Measurements from ENCODE around the gene OSR1. TPM values are rescaled to one million over a fixed set of nuclear protein-coding genes. Genes with fewer than 3 reads are reported as not detected.

The OSR1 gene
- total RNA-seq, 1 donor from 2014 or later = 66.7 TPM

DNA sequence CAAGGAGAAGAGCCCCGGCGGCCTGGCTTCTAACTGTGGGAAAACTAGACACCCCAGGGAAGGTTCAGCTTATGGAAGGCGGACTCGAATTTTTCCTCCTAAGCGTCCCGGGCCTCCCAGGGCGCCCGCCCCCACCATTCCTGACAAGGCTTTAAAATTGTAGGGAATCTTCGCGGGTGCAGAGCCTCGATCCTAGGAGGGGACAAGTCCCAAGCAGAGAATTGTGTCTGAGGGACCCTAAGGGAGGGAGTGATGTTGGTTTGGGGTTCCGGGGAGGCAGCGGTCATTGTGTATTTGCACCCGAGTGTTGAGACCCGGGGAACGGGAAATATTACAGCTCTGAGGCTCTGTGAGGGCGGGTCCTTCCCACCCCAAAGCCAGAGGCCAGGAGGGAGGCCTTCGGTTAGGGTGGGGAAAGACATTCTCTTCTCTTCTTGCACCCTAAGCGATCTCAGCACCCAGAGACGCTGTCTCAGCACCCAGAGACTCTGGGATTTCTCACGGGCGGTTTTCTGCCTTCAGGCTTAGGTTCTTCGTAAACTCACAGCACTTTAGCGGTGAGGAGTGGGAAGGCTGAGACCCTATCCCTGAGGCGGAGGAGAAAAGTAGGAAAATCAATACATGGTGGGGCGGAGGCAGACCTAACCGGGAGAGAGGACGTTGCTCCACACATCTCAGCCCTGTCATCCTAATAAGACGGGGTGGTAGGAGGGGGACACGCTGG, 7.6 kb downstream of the OSR1 start:
- peak overlapping the region; percentile 49 to 91 for H3K4me3 ChIP-seq
- intact Hi-C loops (cut with DNase I) = loop anchor here (1.0 to 10.0 kb wide), 5 partner anchors 7 to 1094 kb away; partner anchors contain the start of genes LAPTM4A, OSR1 and RHOB
- no peaks in the 10 kb centered on the region for H3K27me3 ChIP-seq
- peaks cover 8% of the 10 kb centered on the region in 2 donors for H3K36me3 ChIP-seq
- DNase-seq (ENCODE audit: low spot score in 2 of 2) = no peak
- peaks cover 15 to 51% of the 10 kb centered on the region in 2 donors for H3K4me1 ChIP-seq
- TF ChIP-seq CTCF (IDR thresholded peaks at IDR 0.05) = no peak
- H3K9me3 ChIP-seq = no peaks in the 10 kb centered on the region
- peak overlapping the region; percentile 96 for H3K27ac ChIP-seq

- peak; percentile 86 to 94 (median 87) for TF ChIP-seq CTCF (IDR thresholded peaks at IDR 0.05)
- Histone ChIP-seq H3K27me3 (no peaks in the 10 kb centered on the region), H3K4me1 (peaks cover 15 to 51% of the 10 kb centered on the region in 2 donors), H3K4me3 (peak overlapping the region; percentile 49 to 91), H3K36me3 (peaks cover 8% of the 10 kb centered on the region in 2 donors), H3K9me3 (no peaks in the 10 kb centered on the region), H3K27ac (peak overlapping the region; percentile 96)
- DNase-seq (ENCODE audit: low spot score in 2 of 2) = peak in 1 of 2 donors; percentile 90
- intact Hi-C loops (cut with DNase I) = loop anchor here (1.0 to 10.0 kb wide), 12 partner anchors 8 to 1095 kb away; partner anchors contain the start of genes LAPTM4A, OSR1, RDH14 and RHOB
Measured at GRCh38 chr2:19349911-19350677, 8.3 kb downstream of the OSR1 start.

DNA sequence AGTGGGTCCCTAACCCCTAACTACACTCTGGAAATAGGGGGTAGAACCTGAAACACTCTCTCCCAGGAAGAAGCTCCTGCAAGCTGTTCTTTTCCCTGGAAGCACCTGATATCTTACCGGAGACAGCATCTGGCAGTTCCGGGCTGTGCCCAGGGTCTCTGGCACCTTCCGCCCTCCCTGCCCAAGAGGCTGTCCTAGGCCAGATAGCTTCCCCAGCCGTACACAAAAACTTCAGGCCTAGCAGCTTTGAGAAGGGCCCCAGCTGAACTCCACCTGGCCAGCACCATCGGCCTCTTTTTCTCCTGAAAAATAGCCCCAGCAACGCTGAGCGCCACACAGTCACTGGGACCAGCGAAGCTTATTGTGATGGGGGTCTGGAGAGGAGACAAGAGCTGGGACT, 9.7 kb downstream of the OSR1 start:
- H3K4me3 ChIP-seq = peak overlapping the region; percentile 81 to 87

GRCh38 chr2:19347619-19348562, 10.5 kb downstream of the OSR1 start:
- H3K4me1 ChIP-seq = peaks cover 13 to 44% of the 10 kb centered on the region in 2 donors
- H3K36me3 ChIP-seq = peaks cover 7 to 8% of the 10 kb centered on the region in 2 donors
- no peak for TF ChIP-seq CTCF (IDR thresholded peaks at IDR 0.05)
- no peaks in the 10 kb centered on the region for H3K27me3 ChIP-seq
- intact Hi-C loops (cut with DNase I) = loop anchor here (2.0 to 5.0 kb wide), 9 partner anchors 339 to 961 kb away; partner anchors contain the start of genes RDH14 and TTC32
- peak overlapping the region; percentile 81 to 87 for H3K4me3 ChIP-seq
- DNase-seq (ENCODE audit: low spot score in 2 of 2) = peak; percentile 97 to 99
- peak overlapping the region; percentile 96 for H3K27ac ChIP-seq
- no peaks in the 10 kb centered on the region for H3K9me3 ChIP-seq

More for the DNA sequence above, 9.7 kb downstream of the OSR1 start:
- Histone ChIP-seq H3K4me1 (peaks cover 15 to 46% of the 10 kb centered on the region in 2 donors), H3K27ac (peak overlapping the region; percentile 96), H3K9me3 (no peaks in the 10 kb centered on the region), H3K36me3 (peaks cover 8% of the 10 kb centered on the region in 2 donors), H3K27me3 (no peaks in the 10 kb centered on the region)
- peak in 1 of 2 donors; percentile 69 for DNase-seq (ENCODE audit: low spot score in 2 of 2)
- intact Hi-C loops (cut with DNase I) = loop anchor here (2.0 to 5.0 kb wide), 7 partner anchors 339 to 961 kb away; partner anchors contain the start of genes RDH14 and TTC32
- TF ChIP-seq CTCF (IDR thresholded peaks at IDR 0.05) = no peak
